ENCODE measurements around the gene CHMP2A. TPM values are rescaled to one million over a fixed set of nuclear protein-coding genes. Genes with fewer than 3 reads are reported as not detected.
"Not testable (repeated sequence)": the region's sequence is repeated elsewhere in the genome, so short reads cannot be mapped to it uniquely, and the experiment has no call there.

The CHMP2A gene
- total RNA-seq, 2 experiments from 2014 or later, result 60.5 to 62.4 TPM

- Mint-ChIP-seq H3K27me3 (no peaks in the 10 kb centered on the region), H3K27ac (no peak overlapping the region), H3K4me1 (ENCODE audit: low read depth) (peaks cover 45% of the 10 kb centered on the region), H3K4me3 (peak overlapping the region; percentile 34), H3K36me3 (ENCODE audit: low read depth) (peaks cover 24% of the 10 kb centered on the region), H3K9me3 (no peaks in the 10 kb centered on the region)
- H3K36me3 ChIP-seq (ENCODE audit: insufficient read depth, low read length), result peaks cover 19% of the 10 kb centered on the region
- peaks cover 35% of the 10 kb centered on the region for H3K4me1 ChIP-seq (ENCODE audit: insufficient read depth, low read length)
- TF ChIP-seq CTCF (IDR thresholded peaks at IDR 0.05), result no peak
- H3K27ac ChIP-seq (ENCODE audit: low read depth in 1 of 2, low read length in 2 of 2), result no peak overlapping the region
- intact Hi-C loops (cut with DNase I, micrococcal nuclease), result no loop called here
- no peaks in the 10 kb centered on the region for H3K27me3 ChIP-seq (ENCODE audit: control insufficient read depth in 1 of 2, insufficient read depth in 2 of 2, low read length in 2 of 2)
- ChIA-PET CTCF (interaction anchor here (2.0 kb wide), 1 partner anchor 59 kb away, joined by 8 read pairs; the partner anchor contains the start of gene ZBTB45), POLR2A (interaction anchor here (1.5 to 3.1 kb wide), 2 partner anchors 58 to 64 kb away, joined by 4 to 7 read pairs; no protein-coding TSS in a partner anchor)
- no peaks in the 10 kb centered on the region for H3K9me3 ChIP-seq (ENCODE audit: control insufficient read depth in 1 of 2, insufficient read depth in 1 of 2, low read length in 2 of 2)
- ATAC-seq (ENCODE audit: poor library complexity) (no peak), DNase-seq (peak in 1 of 14 experiments; percentile 22)
- no peak overlapping the region for H3K4me3 ChIP-seq (ENCODE audit: low read length)
Observed at GRCh38 chr19:58578012-58578925, 23.4 kb upstream of the CHMP2A start.

DNA sequence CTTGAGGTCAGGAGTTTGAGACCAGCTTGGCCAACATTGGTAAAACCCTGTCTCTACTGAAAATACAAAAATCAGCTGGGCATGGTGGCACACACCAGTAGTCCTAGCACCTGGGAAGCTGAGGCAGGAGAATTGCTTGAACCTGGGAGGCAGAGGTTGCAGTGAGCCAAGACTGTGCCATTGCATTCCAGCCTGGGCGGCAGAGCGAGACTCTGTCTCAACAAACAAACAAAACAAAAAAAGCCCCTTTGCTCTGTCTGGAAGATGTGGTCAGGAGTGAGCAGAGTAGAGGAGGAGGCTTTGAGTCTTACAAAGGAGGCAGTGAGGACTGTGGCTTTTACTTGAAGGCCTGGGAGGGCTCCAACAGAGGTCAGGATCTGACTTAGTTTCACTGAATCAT, 22.7 kb upstream of the CHMP2A start:
- not testable (repeated sequence) for H3K27me3 Mint-ChIP-seq; H3K27ac ChIP-seq (ENCODE audit: low read depth in 1 of 2, low read length in 2 of 2); H3K9me3 Mint-ChIP-seq; H3K4me3 ChIP-seq (ENCODE audit: low read length); H3K27me3 ChIP-seq (ENCODE audit: control insufficient read depth in 1 of 2, insufficient read depth in 2 of 2, low read length in 2 of 2); ATAC-seq (ENCODE audit: poor library complexity); H3K9me3 ChIP-seq (ENCODE audit: control insufficient read depth in 1 of 2, insufficient read depth in 1 of 2, low read length in 2 of 2); H3K27ac Mint-ChIP-seq; DNase-seq
- CTCF ChIA-PET, result interaction anchor here (2.0 kb wide), 1 partner anchor 58 kb away, joined by 8 read pairs; the partner anchor contains the start of gene ZBTB45
- peak overlapping the region; percentile 8 for H3K4me3 Mint-ChIP-seq
- intact Hi-C loops (cut with DNase I, micrococcal nuclease), result loop anchor here in 1 of 2 experiments (2.0 kb wide), 1 partner anchor 59 kb away; the partner anchor contains the start of gene ZBTB45
- H3K36me3 Mint-ChIP-seq (ENCODE audit: low read depth), result peaks cover 21% of the 10 kb centered on the region
- Histone ChIP-seq H3K36me3 (ENCODE audit: insufficient read depth, low read length) (peaks cover 14% of the 10 kb centered on the region), H3K4me1 (ENCODE audit: insufficient read depth, low read length) (peaks cover 42% of the 10 kb centered on the region)
- POLR2A ChIA-PET, result interaction anchor here (1.5 to 3.1 kb wide), 2 partner anchors 57 to 64 kb away, joined by 4 to 7 read pairs; no protein-coding TSS in a partner anchor
- H3K4me1 Mint-ChIP-seq (ENCODE audit: low read depth), result peaks cover 50% of the 10 kb centered on the region

DNA sequence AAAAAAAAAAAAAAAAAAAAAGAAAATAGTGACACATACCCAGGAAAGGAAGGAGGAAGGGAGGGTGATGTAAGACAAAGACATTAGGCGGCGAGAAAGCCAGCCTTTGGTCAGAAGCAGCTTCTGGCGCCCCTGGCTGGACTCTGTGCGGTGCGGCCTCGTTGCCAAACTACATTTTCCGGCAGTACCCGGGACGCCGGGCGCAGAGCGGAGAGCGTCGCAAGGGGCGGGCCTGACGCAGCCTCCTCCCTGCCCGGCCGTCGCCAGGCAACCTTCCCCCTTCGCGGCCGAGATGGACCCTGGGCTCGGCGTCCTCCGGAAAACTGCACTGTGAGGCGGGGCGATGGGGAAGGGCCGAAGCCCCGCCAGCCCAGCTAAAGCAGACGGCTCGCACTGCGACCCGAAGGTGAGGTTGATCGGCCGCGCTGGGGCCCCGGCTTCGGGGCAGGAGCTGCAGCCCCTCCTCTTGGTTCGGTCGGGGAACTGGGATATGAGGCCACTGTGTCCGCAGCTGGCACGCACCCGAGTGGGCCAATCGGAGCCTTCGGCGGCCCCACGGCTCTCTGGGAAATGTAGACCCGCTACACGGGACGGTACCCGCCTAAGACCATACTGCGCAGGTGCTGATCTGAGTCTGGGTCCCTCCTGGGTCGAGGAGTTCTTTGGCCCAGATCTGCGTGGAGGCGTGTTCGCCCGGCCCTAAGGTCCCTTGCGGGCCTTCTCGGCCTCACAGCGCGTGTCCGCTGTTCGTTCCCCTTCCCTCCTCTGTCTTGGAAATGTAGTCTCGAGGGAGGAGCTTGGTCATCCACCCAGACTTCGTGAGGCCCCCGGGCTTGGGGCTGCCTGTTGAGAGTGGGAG, 20.5 kb upstream of the CHMP2A start:
- H3K4me1 Mint-ChIP-seq (ENCODE audit: low read depth), result peaks cover 53% of the 10 kb centered on the region
- H3K4me3 Mint-ChIP-seq, result peak overlapping the region; percentile 89
- ChIA-PET POLR2A (interaction anchor here (0.7 to 2.0 kb wide), 9 partner anchors 13 to 271 kb away, joined by 3 to 27 read pairs (median 8); partner anchors contain the start of genes CHMP2A, ERVK3-1, TRIM28 and ZBTB45), CTCF (interaction anchor here (1.0 to 2.2 kb wide), 3 partner anchors 31 to 62 kb away, joined by 3 to 22 read pairs (median 15); partner anchors contain the start of genes TRIM28 and ZBTB45)
- intact Hi-C loops (cut with DNase I, micrococcal nuclease), result loop anchor here (2.0 kb wide), 2 partner anchors 57 to 61 kb away; partner anchors contain the start of gene ZBTB45 (in 1 of the 2)
- H3K27ac Mint-ChIP-seq, result peak overlapping the region; percentile 96
- H3K36me3 ChIP-seq (ENCODE audit: insufficient read depth, low read length), result peaks cover 10% of the 10 kb centered on the region
- H3K9me3 ChIP-seq (ENCODE audit: control insufficient read depth in 1 of 2, insufficient read depth in 1 of 2, low read length in 2 of 2), result no peaks in the 10 kb centered on the region
- ATAC-seq (ENCODE audit: poor library complexity) (peak; percentile 23), DNase-seq (peak; percentile 47 to 92 (median 66))
- H3K4me3 ChIP-seq (ENCODE audit: low read length), result peak overlapping the region; percentile 91
- H3K4me1 ChIP-seq (ENCODE audit: insufficient read depth, low read length), result peaks cover 49% of the 10 kb centered on the region
- peak overlapping the region; percentile 91 to 98 for H3K27ac ChIP-seq (ENCODE audit: low read depth in 1 of 2, low read length in 2 of 2)
- no peaks in the 10 kb centered on the region for H3K9me3 Mint-ChIP-seq
- no peaks in the 10 kb centered on the region for H3K27me3 Mint-ChIP-seq
- peaks cover 13% of the 10 kb centered on the region for H3K36me3 Mint-ChIP-seq (ENCODE audit: low read depth)
- no peaks in the 10 kb centered on the region for H3K27me3 ChIP-seq (ENCODE audit: control insufficient read depth in 1 of 2, insufficient read depth in 2 of 2, low read length in 2 of 2)
- no peak for TF ChIP-seq CTCF (IDR thresholded peaks at IDR 0.05)
